ENCODE results near the gene ARID1B. TPM values are rescaled to one million over a fixed set of nuclear protein-coding genes. Genes with fewer than 3 reads are reported as not detected.

Gene ARID1B
- total RNA-seq, 4 donors from 2014 or later = 157 to 315 (median 206) TPM

DNA sequence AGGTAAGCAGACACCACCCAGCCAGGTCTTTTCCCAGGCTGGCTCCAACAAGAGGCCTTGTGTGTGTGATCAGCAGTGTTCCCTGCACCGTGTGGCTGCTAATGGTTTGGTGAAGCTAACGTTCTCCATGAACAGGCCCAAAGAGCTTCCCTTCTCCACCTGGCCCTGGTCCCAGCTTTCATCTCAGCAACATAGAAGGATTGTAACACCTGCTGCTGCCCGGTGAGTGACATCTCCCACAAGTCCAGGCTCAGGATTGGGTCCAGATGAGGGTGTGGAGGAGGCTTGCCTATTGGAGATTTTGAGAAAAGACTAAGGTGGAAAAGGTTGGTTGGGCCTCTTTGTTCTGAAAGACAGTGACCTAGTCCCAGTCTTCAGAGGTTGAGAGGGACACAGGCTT, 456.5 kb downstream of the ARID1B start:
- no peak overlapping the region for H3K27ac ChIP-seq
- H3K36me3 ChIP-seq = no peaks in the 10 kb centered on the region
- H3K27me3 ChIP-seq = no peaks in the 10 kb centered on the region
- H3K9me3 ChIP-seq = no peaks in the 10 kb centered on the region
- no peak overlapping the region for H3K4me3 ChIP-seq (replicated peaks in 1 of 3)
- TF ChIP-seq, protein P1, sequence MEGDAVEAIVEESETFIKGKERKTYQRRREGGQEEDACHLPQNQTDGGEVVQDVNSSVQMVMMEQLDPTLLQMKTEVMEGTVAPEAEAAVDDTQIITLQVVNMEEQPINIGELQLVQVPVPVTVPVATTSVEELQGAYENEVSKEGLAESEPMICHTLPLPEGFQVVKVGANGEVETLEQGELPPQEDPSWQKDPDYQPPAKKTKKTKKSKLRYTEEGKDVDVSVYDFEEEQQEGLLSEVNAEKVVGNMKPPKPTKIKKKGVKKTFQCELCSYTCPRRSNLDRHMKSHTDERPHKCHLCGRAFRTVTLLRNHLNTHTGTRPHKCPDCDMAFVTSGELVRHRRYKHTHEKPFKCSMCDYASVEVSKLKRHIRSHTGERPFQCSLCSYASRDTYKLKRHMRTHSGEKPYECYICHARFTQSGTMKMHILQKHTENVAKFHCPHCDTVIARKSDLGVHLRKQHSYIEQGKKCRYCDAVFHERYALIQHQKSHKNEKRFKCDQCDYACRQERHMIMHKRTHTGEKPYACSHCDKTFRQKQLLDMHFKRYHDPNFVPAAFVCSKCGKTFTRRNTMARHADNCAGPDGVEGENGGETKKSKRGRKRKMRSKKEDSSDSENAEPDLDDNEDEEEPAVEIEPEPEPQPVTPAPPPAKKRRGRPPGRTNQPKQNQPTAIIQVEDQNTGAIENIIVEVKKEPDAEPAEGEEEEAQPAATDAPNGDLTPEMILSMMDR (IDR thresholded peaks at IDR 0.05) = no peak
- no peak for TF ChIP-seq POLR2A (IDR thresholded peaks at IDR 0.05)
- WGBS, 2 donors = 70 to 79% methylated on average over 2 to 3 of the region's 3 CpGs
- peaks cover 0 to 11% of the 10 kb centered on the region in 2 donors for H3K4me1 ChIP-seq
- intact Hi-C loops (cut with DNase I) = no loop called here
- DNase-seq = no peak

DNA sequence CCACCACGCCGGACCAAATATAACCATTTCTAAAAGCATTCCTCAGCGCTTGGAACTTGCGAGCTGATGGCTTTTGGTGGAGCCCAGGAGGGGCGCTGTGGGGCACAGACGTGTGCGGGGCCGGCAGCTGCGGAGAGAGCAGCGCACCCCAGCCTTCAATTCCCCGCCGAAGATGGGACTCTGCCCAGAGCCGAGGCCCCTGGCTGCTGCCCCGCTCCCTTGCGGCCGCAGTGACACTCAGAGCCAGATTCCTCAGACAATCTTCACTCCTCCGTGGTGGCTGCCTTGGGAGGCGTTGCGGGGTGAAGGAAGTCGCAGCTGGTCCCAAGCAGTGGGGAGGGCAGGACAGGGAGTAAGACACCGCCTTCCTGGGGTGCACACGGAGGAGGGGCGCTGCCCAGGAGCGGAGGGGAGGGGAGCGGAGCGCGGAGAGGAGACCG, 458.4 kb downstream of the ARID1B start:
- H3K4me1 ChIP-seq = peaks cover 0 to 11% of the 10 kb centered on the region in 2 donors
- intact Hi-C loops (cut with DNase I) = no loop called here
- H3K27me3 ChIP-seq = no peaks in the 10 kb centered on the region
- WGBS, 2 donors = 1 to 4% methylated on average over 13 to 18 of the region's 28 CpGs
- TF ChIP-seq, protein P1 (IDR thresholded peaks at IDR 0.05) = peak in 5 of 6 experiments; percentile 38 to 64 (median 44)
- TF ChIP-seq POLR2A (IDR thresholded peaks at IDR 0.05) = no peak
- no peaks in the 10 kb centered on the region for H3K9me3 ChIP-seq
- DNase-seq = peak; percentile 56 to 58
- H3K27ac ChIP-seq = peak overlapping the region in 2 of 3 donors; percentile 3 to 48
- H3K4me3 ChIP-seq (replicated peaks in 1 of 3) = peak overlapping the region; percentile 7 to 60 (median 29)
- H3K36me3 ChIP-seq = no peaks in the 10 kb centered on the region

DNA sequence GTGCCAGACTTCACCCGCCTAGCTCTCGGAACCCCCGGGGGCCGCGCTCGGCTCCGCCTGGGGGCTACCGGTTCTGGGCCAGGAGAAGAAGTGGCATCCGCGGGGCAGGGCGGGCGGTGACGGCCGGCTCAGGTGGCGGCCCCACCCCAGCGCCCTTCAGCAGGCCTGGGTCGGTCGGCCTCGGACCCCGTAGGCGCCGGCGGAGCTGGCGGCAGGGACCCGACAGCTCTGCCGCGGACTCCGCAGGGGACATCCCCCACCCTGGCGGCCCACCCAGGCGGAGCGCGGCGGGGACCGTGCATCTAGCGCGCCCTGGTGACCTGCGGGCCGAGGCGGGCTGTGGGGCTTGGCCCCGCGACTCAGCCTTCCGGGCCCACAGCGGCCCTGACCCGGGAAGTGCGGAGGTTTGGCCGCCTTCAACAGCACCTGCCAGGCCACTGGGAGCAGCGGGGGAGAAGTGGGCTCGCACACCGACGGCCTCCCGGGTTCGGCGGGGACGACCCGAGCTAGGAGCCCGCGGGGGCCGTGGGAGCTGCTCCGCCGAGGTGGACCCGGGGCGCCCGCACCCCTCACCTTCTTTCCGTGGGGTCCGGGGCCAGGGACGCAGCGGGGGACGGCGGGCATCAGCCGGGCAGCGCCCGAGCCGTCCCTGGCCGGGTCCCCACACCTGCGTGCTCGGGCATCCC, 459.0 kb downstream of the ARID1B start:
- WGBS, 2 donors = no CpG with 5 or more reads among the region's 76 CpGs
- DNase-seq = peak; percentile 21 to 35
- no peaks in the 10 kb centered on the region for H3K36me3 ChIP-seq
- peak overlapping the region; percentile 7 to 60 (median 29) for H3K4me3 ChIP-seq (replicated peaks in 1 of 3)
- H3K27ac ChIP-seq = peak overlapping the region in 2 of 3 donors; percentile 3 to 48
- intact Hi-C loops (cut with DNase I) = no loop called here
- no peaks in the 10 kb centered on the region for H3K9me3 ChIP-seq
- peaks cover 0 to 11% of the 10 kb centered on the region in 2 donors for H3K4me1 ChIP-seq
- no peaks in the 10 kb centered on the region for H3K27me3 ChIP-seq
- TF ChIP-seq, protein P1 (IDR thresholded peaks at IDR 0.05) = no peak
- TF ChIP-seq POLR2A (IDR thresholded peaks at IDR 0.05) = no peak

DNA sequence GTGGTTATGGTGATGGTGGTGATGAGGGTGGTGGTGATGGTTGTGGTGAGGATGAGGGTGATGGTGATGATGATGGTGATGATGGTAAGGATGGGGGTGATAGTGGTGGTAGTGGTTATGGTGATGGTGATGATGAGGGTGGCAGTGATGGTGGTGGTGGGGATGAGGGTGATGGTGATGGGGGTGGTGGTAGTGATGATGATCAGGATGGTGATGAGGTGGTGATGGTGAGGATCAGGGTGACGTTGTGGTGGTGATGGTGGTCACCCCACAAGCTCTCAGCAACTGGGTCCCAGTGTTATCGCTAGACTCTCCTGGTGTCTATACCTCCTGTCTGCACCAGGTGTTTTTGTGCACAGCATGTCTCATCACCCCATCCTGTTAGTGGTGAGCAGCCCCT, 461.2 kb downstream of the ARID1B start:
- peaks cover 0 to 11% of the 10 kb centered on the region in 2 donors for H3K4me1 ChIP-seq
- H3K27me3 ChIP-seq = no peaks in the 10 kb centered on the region
- H3K4me3 ChIP-seq (replicated peaks in 1 of 3) = no peak overlapping the region
- H3K36me3 ChIP-seq = no peaks in the 10 kb centered on the region
- no peak overlapping the region for H3K27ac ChIP-seq
- 97 to 100% methylated on average over 2 of the region's 2 CpGs for WGBS, 2 donors
- H3K9me3 ChIP-seq = no peaks in the 10 kb centered on the region
- intact Hi-C loops (cut with DNase I) = no loop called here
- DNase-seq = no peak
- TF ChIP-seq POLR2A (IDR thresholded peaks at IDR 0.05) = no peak
- TF ChIP-seq, protein P1 (IDR thresholded peaks at IDR 0.05) = no peak

DNA sequence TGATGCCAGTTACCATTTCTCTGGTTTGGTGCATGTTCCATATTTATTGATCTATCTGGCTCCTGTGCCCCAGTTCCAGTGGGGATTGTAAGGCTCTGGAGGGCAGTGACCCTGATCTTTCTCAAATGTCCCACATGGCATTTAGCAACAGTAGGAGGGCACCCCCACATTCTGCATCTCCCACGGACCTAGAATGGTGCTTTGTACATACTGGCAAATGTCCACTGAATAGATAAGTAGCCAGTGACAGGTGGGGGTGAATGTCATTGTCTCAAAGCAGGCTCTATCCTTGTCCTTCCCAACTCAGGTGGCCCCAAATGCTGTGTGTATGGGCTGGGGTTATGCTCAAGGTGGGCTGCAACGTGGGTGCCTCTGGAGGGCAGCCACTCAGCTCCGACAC, 462.0 kb downstream of the ARID1B start:
- Histone ChIP-seq H3K36me3 (no peaks in the 10 kb centered on the region), H3K4me3 (replicated peaks in 1 of 3) (no peak overlapping the region), H3K27ac (no peak overlapping the region), H3K4me1 (peaks cover 0 to 11% of the 10 kb centered on the region in 2 donors), H3K9me3 (no peaks in the 10 kb centered on the region), H3K27me3 (no peaks in the 10 kb centered on the region)
- 80 to 81% methylated on average over 3 of the region's 3 CpGs for WGBS, 2 donors
- intact Hi-C loops (cut with DNase I) = no loop called here
- DNase-seq = no peak
- TF ChIP-seq, protein P1 (IDR thresholded peaks at IDR 0.05) = no peak
- TF ChIP-seq POLR2A (IDR thresholded peaks at IDR 0.05) = no peak
